Breast epithelium (tissue), 3 donors: ENCODE results near the gene IDS.
"Not testable (repeated sequence)": the region's sequence is repeated elsewhere in the genome, so short reads cannot be mapped to it uniquely, and the experiment has no call there.

ENCODE experiments used
- CTCF ChIP-seq, 3 donors: fragments of 450-650 bp; IDR thresholded peaks; one replicate each; pipeline ENCODE4 v1.5.1; 2016 to 2017; ENCODE audit warnings: antibody characterized with exemption in 3 of 3, mild to moderate bottlenecking in 3 of 3, moderate library complexity in 3 of 3
- POLR2A ChIP-seq: fragments of 450-650 bp; IDR thresholded peaks from one replicate; pipeline ENCODE4 v1.6.1; 2016; ENCODE audit warnings: antibody characterized with exemption, mild to moderate bottlenecking, moderate library complexity

DNA sequence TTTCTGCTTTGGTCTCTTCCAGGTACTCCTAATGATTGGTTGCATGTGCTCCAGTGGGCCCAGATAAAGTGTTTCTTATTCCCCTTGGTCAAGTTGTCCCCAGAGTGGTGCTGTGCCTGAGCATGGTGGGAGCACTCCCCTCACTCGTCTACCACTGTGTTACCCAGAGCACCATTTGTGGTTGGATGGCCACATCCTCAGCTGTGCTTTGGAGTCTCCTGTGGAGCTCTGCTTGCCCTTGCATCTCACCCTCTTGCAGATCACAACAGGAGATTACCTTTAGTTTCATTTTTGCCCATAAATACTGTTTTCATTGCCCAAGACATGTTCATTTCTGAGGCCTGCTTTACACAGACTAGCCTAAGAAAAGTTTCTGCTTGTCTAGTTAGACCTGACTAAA is 45.3 kb upstream of the IDS start:
- not testable (repeated sequence) for TF ChIP-seq POLR2A; CTCF (IDR thresholded peaks at IDR 0.05)
